NCI-H524 (cell line): ENCODE measurements around the gene PIEZO2.
A peak's percentile ranks its signal among the peaks of the same experiment; 100 is the strongest.
"Not testable (repeated sequence)": the region's sequence is repeated elsewhere in the genome, so short reads cannot be mapped to it uniquely, and the experiment has no call there.

Source experiments
- DNase-seq, 2 experiments: peaks; one replicate each; lab custom pipeline; 2025; lab: John Stamatoyannopoulos, UW

Gene PIEZO2

DNA sequence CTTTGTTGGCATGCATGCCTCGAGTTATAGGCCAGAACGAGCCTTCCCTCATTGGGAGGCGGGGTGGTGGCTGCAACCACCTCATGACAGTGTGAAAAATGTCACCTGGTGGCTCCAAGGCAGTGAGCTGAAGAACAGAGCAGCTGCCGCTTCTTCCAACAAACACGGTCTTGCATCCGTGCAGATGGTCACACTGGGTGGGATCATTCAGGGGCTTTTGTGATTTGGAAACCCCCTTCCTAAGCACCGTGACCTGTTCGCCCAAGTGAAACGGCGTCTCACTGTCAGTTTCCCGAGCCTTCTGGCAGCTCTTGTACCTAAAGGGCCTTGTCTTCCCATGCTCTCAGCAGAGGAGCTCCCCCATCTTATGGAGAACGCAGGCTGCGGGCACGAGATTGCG lies 463.9 kb downstream of the PIEZO2 start:
- DNase-seq, result peak in 1 of 2 experiments; percentile 40

- DNase-seq, result no peak
Observed at GRCh38 chr18:10682368-10682714, 467.0 kb downstream of the PIEZO2 start.

DNA sequence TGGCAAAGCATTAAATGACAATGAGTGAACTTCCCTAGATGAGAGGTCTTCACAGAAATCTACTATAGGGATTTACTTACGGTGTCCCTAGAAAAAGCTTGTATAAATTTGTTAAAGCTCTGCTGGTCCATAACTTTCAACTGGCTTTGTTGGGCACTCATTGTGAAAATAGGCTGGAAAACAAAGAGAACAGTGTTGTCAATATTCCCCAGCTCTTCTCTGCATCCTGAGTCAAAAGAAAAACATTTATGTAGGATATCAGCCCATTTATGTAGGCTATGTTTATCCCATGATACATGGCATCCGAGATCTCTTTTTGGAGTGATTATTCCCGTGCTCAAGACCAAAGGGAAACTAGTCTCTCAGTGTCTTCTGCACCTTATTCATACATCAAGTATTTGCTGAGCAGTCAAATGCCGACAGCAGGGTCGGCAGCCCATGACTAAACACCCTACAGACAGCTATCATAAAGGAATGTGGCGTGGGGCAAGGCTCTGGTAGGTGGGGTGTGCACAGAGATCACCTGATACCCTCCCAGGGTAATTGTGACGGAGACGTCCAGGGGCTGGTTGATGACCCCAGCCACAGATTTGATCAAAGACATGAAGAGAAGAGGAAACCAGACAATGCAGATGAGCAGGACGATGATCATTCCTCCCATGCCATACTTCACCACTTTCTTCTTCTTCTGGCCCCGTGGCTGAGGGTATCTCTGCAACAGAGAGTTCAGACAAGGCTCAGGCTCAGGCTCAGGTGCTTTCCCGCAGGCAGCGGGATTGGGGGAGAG lies 467.6 kb downstream of the PIEZO2 start:
- no peak for DNase-seq

- no peak for DNase-seq
Observed at GRCh38 chr18:10680271-10680596, 469.1 kb downstream of the PIEZO2 start.

- no peak for DNase-seq
Observed at GRCh38 chr18:10679557-10680270, 469.7 kb downstream of the PIEZO2 start.

GRCh38 chr18:10671441-10671840 lies 477.9 kb downstream of the PIEZO2 start:
- no peak for DNase-seq

DNA sequence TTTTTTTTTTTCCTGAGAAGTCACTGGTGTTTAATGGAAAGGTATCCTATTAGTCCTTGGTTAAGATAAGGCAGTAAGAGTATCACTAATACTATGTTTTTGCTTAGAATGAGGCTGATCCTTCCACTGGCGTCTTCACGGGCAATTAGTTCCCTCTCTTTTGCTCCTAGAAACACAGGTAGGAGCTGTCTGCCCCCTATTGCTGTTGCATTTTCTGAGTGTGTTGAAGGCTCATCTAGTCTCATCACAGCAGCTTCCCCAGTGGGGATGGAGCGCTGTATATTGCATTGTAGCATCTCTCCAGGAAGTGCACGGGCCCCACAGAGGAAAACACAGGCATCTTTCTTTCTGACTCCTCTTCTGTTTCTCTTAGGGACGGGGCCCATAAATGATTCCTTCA lies 478.5 kb downstream of the PIEZO2 start:
- no peak for DNase-seq

DNA sequence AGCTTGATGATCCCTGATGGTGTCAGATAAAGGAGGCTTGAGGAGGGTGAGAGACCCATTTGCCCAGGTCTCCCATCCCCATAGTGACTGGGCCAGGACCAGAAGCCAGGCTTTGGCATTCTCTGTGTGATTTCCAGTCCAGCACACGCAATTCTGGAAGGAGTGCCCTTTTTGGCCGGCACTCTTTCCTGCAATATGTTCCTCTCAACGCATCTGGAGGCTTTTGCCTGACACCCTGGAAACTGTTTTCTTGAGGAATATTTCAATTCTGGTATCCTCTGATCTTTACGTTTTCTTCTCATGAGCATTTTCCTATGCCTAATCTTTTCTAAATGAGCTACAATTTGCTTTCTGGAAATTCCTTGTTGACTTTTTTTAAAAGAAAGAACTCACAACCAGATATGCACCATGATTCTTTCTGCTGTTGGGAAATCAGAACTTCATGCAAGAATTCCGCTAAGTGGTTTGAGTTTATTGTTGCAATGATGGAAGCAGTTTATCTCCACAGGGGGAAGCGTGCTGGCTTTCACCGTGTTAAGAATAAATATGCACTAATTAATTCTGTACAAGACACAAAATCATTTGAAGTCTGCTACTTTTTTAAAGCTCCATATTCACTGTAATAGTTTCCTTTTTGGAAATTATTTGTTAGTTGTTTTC lies 479.8 kb downstream of the PIEZO2 start:
- no peak for DNase-seq

DNA sequence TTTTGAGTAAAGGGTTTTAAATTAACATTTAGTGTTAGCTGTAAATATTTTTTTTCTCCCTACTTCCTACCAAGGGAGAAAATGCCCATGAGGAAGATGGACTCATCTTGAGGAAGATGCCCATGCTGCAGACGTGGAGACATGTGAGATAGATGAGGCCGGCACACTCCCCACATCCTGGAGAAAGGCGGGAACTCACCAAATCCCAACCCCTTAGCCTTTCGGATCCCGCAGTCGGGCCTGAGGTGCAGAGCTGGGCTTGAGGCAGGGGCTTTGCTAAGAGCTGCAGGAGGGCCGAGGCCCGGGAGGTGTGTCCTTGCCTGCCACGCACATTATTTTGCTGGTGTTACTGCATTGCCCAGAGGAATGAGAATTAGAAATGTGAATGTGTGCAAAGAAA lies 485.6 kb downstream of the PIEZO2 start:
- DNase-seq, result no peak

- no peak for DNase-seq
Observed at GRCh38 chr18:10661317-10661716, 488.1 kb downstream of the PIEZO2 start.

- DNase-seq, result no peak
Observed at GRCh38 chr18:10660179-10660884, 489.0 kb downstream of the PIEZO2 start.

- no peak for DNase-seq
Observed at GRCh38 chr18:10659594-10659993, 489.8 kb downstream of the PIEZO2 start.

DNA sequence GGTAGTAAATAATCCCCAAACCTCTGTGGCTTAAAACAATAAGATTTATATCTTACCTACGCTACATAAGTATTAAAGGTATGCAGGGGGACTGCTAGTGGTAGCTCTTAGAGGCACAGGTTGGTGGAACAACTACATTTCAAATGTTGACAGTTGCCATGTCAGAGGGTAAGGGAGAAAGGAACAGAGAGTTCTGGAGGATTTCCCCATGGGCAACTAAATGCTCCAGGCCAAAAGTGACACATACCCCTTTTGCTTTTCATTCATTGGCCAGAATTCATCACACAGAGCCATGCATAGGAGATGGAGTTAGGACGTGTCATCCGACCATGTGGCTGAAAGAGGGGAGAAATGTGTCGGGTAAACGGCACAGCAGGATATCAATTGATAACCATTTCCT lies 490.4 kb downstream of the PIEZO2 start:
- no peak for DNase-seq

- not testable (repeated sequence) for DNase-seq
Observed at GRCh38 chr18:10644003-10644402, 505.4 kb downstream of the PIEZO2 start.

GRCh38 chr18:10642915-10643524 lies 506.3 kb downstream of the PIEZO2 start:
- DNase-seq, result not testable (repeated sequence)

GRCh38 chr18:10638539-10638885 lies 510.9 kb downstream of the PIEZO2 start:
- DNase-seq, result not testable (repeated sequence)

DNA sequence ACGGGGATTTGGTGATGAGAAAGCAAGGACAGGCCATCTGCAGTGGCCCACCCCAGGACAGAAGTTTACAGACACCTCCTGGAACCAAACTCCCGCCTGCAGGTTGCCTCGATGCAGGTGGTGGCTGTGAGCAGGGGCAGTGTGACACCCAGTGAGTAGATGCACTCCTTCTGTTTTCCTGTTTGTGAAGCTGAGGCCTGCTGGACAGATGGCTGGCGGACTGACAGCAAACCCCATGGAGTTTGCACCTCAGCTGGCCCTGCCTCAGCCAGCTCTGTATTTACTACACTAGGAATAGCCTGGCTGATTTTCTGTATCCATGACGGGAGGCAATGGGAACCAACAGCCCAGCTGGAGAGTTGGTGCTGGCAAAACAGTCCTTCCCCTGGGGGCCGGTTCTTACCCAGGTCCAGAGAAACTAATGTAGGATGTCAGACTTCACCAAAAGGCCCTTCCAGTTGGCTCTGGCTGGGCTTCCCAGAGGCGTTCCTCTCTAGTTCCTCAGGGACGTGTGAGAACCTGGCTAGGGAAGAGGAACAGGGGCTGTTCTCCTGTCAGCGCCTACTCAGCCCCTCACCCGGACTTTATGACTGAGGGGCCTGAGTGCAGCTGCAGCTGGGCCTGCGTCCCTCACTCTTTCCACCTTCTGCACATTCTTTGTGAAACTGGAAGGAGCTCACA lies 511.4 kb downstream of the PIEZO2 start:
- DNase-seq, result not testable (repeated sequence)

- not testable (repeated sequence) for DNase-seq
Observed at GRCh38 chr18:10629076-10629475, 520.3 kb downstream of the PIEZO2 start.

- not testable (repeated sequence) for DNase-seq
Observed at GRCh38 chr18:10626606-10627213, 522.7 kb downstream of the PIEZO2 start.

DNA sequence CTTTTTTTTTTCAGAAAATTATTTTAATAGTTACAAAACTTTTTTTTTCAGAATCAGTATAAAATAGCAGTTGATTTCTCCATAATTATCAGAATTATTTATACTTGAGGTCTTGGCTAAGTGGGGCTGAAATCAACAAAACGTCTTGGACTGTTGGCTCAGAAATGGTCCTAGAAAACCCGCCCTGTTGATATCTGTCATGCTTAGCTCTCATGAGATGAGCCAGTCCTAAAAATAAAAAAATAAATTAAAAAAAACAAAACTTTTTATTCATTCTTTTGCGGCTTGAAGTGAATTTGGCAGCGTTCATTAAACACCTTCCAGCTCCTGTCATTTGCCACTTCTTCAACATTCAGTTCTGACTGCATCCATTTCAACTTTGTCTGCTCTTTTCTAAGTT lies 525.8 kb downstream of the PIEZO2 start:
- not testable (repeated sequence) for DNase-seq

GRCh38 chr18:10622982-10623381 lies 526.4 kb downstream of the PIEZO2 start:
- DNase-seq, result not testable (repeated sequence)
